SK-N-MC (cell line): ENCODE results near the gene SCN9A.

Experiments used
- EZH2 ChIP-seq: fragments of 200-600 bp; sonication (generic); IDR thresholded peaks from one replicate; pipeline ENCODE4 v1.6.1; 2017; ENCODE audit warnings: antibody characterized with exemption
- POLR2AphosphoS5 ChIP-seq: IDR thresholded peaks from 2 replicates; pipeline ENCODE4 v1.6.1; 2012; ENCODE audit warnings: mild to moderate bottlenecking, low read depth, low read length, borderline replicate concordance

- no peak for TF ChIP-seq POLR2AphosphoS5
- TF ChIP-seq EZH2: no peak
These were observed 4.9 kb upstream of the SCN9A start for GRCh38 chr2:166380615-166381014.
